GM12878 (cell line): Measurements from ENCODE around the gene HJV. TPM values are rescaled to one million over a fixed set of nuclear protein-coding genes. Genes with fewer than 3 reads are reported as not detected.

ENCODE experiments used
- ATAC-seq: fragments of 200-7000 bp; cut with Tn5 transposase; 3 replicates; pipeline ENCODE4 v1.9.1; 2020; ENCODE audit warnings: mild to moderate bottlenecking, moderate library complexity
- BruUV-seq: library from RNA; stranded (reverse); fragments of 400-500 nt; replicated peaks from 2 replicates; lab custom pipeline; 2021; lab: Mats Ljungman, UMichigan
- CTCF ChIA-PET: fragments of 300-600 bp; sonication (Branson Sonifier 250); formaldehyde crosslinking; extraction: SDS; loops from one replicate; lab custom pipeline; 2021; ENCODE audit warnings: inconsistent platforms; lab: Yijun Ruan, JAX
- POLR2A ChIA-PET: fragments of 350-600 bp; formaldehyde crosslinking; extraction: SDS; loops from one replicate; lab custom pipeline; 2021; ENCODE audit warnings: inconsistent platforms; lab: Charles Lee
- RAD21 ChIA-PET: fragments of 300-600 bp; sonication (Branson Sonifier 250); formaldehyde crosslinking; loops from one replicate; lab custom pipeline; 2023; ENCODE audit warnings: antibody characterized with exemption; ENCODE audit not compliant: unreplicated experiment; lab: Charles Lee
- SMC1A ChIA-PET: fragments of 300-600 bp; sonication (Branson Sonifier 250); formaldehyde crosslinking; loops from one replicate; lab custom pipeline; 2023; ENCODE audit not compliant: unreplicated experiment, uncharacterized antibody; lab: Charles Lee
- DNase-seq: peaks from one replicate; pipeline ENCODE4 v3.0.0-alpha.2; 2011; ENCODE audit warnings: low read depth, low spot score
- FAIRE-seq: peaks from 3 replicates; lab custom pipeline; 2011; peaks lifted over from hg19 to GRCh38; lab: Jason Lieb, UNC
- H2AFZ ChIP-seq: 2 replicates; pipeline ENCODE4 v1.6.0; 2011; ENCODE audit warnings: low read depth, low read length, control low read depth; ENCODE audit not compliant: control insufficient read depth
- H3K27ac ChIP-seq: 2 replicates; pipeline ENCODE4 v1.5.1; 2011; ENCODE audit warnings: control low read depth; ENCODE audit not compliant: control insufficient read depth, insufficient read depth
- H3K27me3 ChIP-seq, 2 experiments: replicated peaks in 1 of 2; 2 replicates each; pipeline versions ENCODE4 v1.6.0 to v1.6.1; 2011; ENCODE audit warnings: low read length in 1 of 2; ENCODE audit not compliant: control insufficient read depth in 2 of 2, insufficient read depth in 2 of 2
- H3K36me3 ChIP-seq, 2 experiments: 2 replicates each; pipeline ENCODE4 v1.5.1; 2011; ENCODE audit warnings: low read length in 1 of 2; ENCODE audit not compliant: control insufficient read depth in 2 of 2, insufficient read depth in 2 of 2
- H3K4me1 ChIP-seq: 2 replicates; pipeline ENCODE4 v1.6.1; 2011; ENCODE audit warnings: mild to moderate bottlenecking, low read length, moderate library complexity, mixed read lengths; ENCODE audit not compliant: control insufficient read depth, insufficient read depth
- H3K4me2 ChIP-seq: 2 replicates; pipeline ENCODE4 v1.6.0; 2011; ENCODE audit warnings: control low read depth; ENCODE audit not compliant: control insufficient read depth, insufficient read depth
- H3K4me3 ChIP-seq: fragments of 200-600 bp; sonication (generic); 2 replicates; pipeline ENCODE4 v1.5.1; 2016
- H3K79me2 ChIP-seq: 2 replicates; pipeline ENCODE4 v1.6.0; 2011; ENCODE audit warnings: low read length; ENCODE audit not compliant: control insufficient read depth, insufficient read depth
- H3K9ac ChIP-seq: 2 replicates; pipeline ENCODE4 v1.8.0; 2011; ENCODE audit warnings: low read length, control low read depth, mixed read lengths; ENCODE audit not compliant: control insufficient read depth, insufficient read depth
- H3K9me3 ChIP-seq: replicated peaks from 3 replicates; pipeline ENCODE4 v1.5.1; 2011; ENCODE audit warnings: mild to moderate bottlenecking, low read length; ENCODE audit not compliant: control insufficient read depth, insufficient read depth
- H4K20me1 ChIP-seq: 2 replicates; pipeline ENCODE4 v1.6.0; 2011; ENCODE audit not compliant: control insufficient read depth, insufficient read depth
- ATF2 ChIP-seq: IDR thresholded peaks from 2 replicates; pipeline ENCODE4 v1.6.1; 2012; ENCODE audit warnings: low read length, inconsistent platforms
- CEBPB ChIP-seq, 2 experiments: fragments of 150-350 bp in 1 of 2; IDR thresholded peaks; 2 replicates each; pipeline ENCODE4 v1.6.1; 2012 to 2014; ENCODE audit warnings: low read depth in 2 of 2, low read length in 2 of 2, borderline replicate concordance in 1 of 2, inconsistent platforms in 1 of 2
- EED ChIP-seq: sonication (generic); IDR thresholded peaks from 2 replicates; pipeline ENCODE4 v1.6.1; 2016; ENCODE audit warnings: antibody characterized with exemption, low read depth
- ESRRA ChIP-seq: IDR thresholded peaks from 2 replicates; pipeline ENCODE4 v1.6.1; 2012; ENCODE audit warnings: mild to moderate bottlenecking, low read length, improper control_type of control experiment
- FOXM1 ChIP-seq: IDR thresholded peaks from 2 replicates; pipeline ENCODE4 v1.6.1; 2012; ENCODE audit warnings: low read depth, mild to moderate bottlenecking, inconsistent platforms, low read length, moderate library complexity
- JUND ChIP-seq: IDR thresholded peaks from 2 replicates; pipeline ENCODE4 v1.6.1; 2012; ENCODE audit warnings: low read depth, mild to moderate bottlenecking, low read length, improper control_type of control experiment, moderate library complexity
- KLF5 ChIP-seq: fragments of 450-650 bp; IDR thresholded peaks from 2 replicates; pipeline ENCODE4 v1.6.1; 2014; ENCODE audit warnings: mild to moderate bottlenecking; ENCODE audit not compliant: partially characterized antibody
- MYC ChIP-seq: IDR thresholded peaks from 2 replicates; pipeline ENCODE4 v1.6.1; 2011; ENCODE audit warnings: mild to moderate bottlenecking, low read length, moderate library complexity, inconsistent platforms; ENCODE audit not compliant: insufficient read depth, insufficient replicate concordance, insufficient read length, severe bottlenecking
- NBN ChIP-seq: fragments of 450-650 bp; IDR thresholded peaks from 2 replicates; pipeline ENCODE4 v1.6.1; 2016
- NFXL1 ChIP-seq: fragments of 450-650 bp; IDR thresholded peaks from 2 replicates; pipeline ENCODE4 v1.6.1; 2017; ENCODE audit warnings: antibody characterized with exemption, mild to moderate bottlenecking, borderline replicate concordance
- RAD51 ChIP-seq: fragments of 450-650 bp; IDR thresholded peaks from 2 replicates; pipeline ENCODE4 v1.6.1; 2016; ENCODE audit warnings: moderate library complexity, mild to moderate bottlenecking, inconsistent platforms
- RB1 ChIP-seq: fragments of 450-650 bp; formaldehyde crosslinking; IDR thresholded peaks from 2 replicates; pipeline ENCODE4 v1.6.1; 2017; ENCODE audit warnings: mild to moderate bottlenecking, borderline replicate concordance
- RBBP5 ChIP-seq: fragments of 200-600 bp; sonication (generic); conservative IDR thresholded peaks from 2 replicates; pipeline ENCODE4 v1.6.1; 2016
- SMAD5 ChIP-seq: IDR thresholded peaks from 2 replicates; pipeline ENCODE4 v1.6.1; 2016; ENCODE audit warnings: antibody characterized with exemption, low read depth
- SMC3 ChIP-seq: IDR thresholded peaks from 2 replicates; pipeline ENCODE4 v1.6.1; 2011; ENCODE audit warnings: low read length, improper control_type of control experiment, borderline replicate concordance
- TAF1 ChIP-seq: IDR thresholded peaks from 2 replicates; pipeline ENCODE4 v1.6.1; 2011; ENCODE audit warnings: mild to moderate bottlenecking, low read depth, low read length, borderline replicate concordance
- YY1 ChIP-seq: IDR thresholded peaks from 2 replicates; pipeline ENCODE4 v1.6.1; 2011; ENCODE audit warnings: low read depth, mild to moderate bottlenecking, low read length
- ZNF217 ChIP-seq: fragments of 450-650 bp; IDR thresholded peaks from 2 replicates; pipeline ENCODE4 v1.6.1; 2017; ENCODE audit warnings: antibody characterized with exemption, mild to moderate bottlenecking
- ZNF274 ChIP-seq: IDR thresholded peaks from one replicate; pipeline ENCODE4 v1.8.0; 2011; ENCODE audit not compliant: insufficient read length, insufficient read depth
- ZNF384 ChIP-seq: IDR thresholded peaks from 2 replicates; pipeline ENCODE4 v1.6.1; 2012; ENCODE audit warnings: low read depth, mild to moderate bottlenecking, low read length, improper control_type of control experiment, borderline replicate concordance
- WGBS: methylation state at CpG from one replicate; pipeline ENCODE4 v1.1.6; 2016; ENCODE audit warnings: low lambda C conversion rate; ENCODE audit not compliant: insufficient replicate concordance, insufficient coverage; ENCODE audit errors: missing lambda C conversion rate; 5-methylcytosine and 5-hydroxymethylcytosine counted together
- in situ Hi-C: fragments of 300-500 bp; cut with MboI; formaldehyde crosslinking; loops from 9 replicates; pipeline ENCODE4 v1.14.3; 2018; ENCODE audit warnings: mixed read lengths
- intact Hi-C: fragments of 100-400 bp; cut with micrococcal nuclease; formaldehyde crosslinking; loops from one replicate; pipeline ENCODE4 v1.14.2; 2022; ENCODE audit not compliant: unreplicated experiment
- polyA plus RNA-seq, 11 experiments: library from polyadenylated mRNA; depleted of rRNA in 4 of 11; unstranded in 6 of 11; stranded (reverse) in 5 of 11; fragments of >200 nt; fragmentation: Nextera tagmentation in 4 of 11; fragmentation: Illumina TruSeq in 1 of 11; extraction: Ambion mirVana in 4 of 11; extraction: Trizol in 1 of 11; gene quantifications; 1 replicate in 1 of 11; 2 replicates in 10 of 11; pipeline versions ENCODE4 v1.2.1 to v1.2.3, GENCODE V29; 2011 to 2016; ENCODE audit warnings: inconsistent platforms in 2 of 11, missing spikeins in 2 of 11, low read depth in 1 of 11
- total RNA-seq, 4 experiments: library from RNA; depleted of rRNA in 3 of 4; stranded (reverse); fragments of >200 nt in 3 of 4; fragmentation: Illumina TruSeq in 1 of 4; extraction: Trizol in 1 of 4; gene quantifications; 2 replicates each; pipeline versions ENCODE4 v1.2.1 to v1.2.3, GENCODE V29; 2013 to 2021
- TF ChIP-seq, protein P1 (sequence below): fragments of 450-650 bp; IDR thresholded peaks from 2 replicates; pipeline ENCODE4 v1.6.1; 2017; ENCODE audit warnings: antibody characterized with exemption, mild to moderate bottlenecking, moderate library complexity

The HJV gene
- total and polyA plus RNA-seq, 10 of the 15 experiments (the other 5 are each of a cell fraction or from before 2014, with no cell fraction given): not detected

GRCh38 chr1:145996433-145997015 is 25.0 kb downstream of the HJV start, which contains the start of gene TXNIP:
Gene TXNIP, minus strand, starts transcription at chr1:145996579. Its CDS starts 313 bp downstream, at chr1:145996266.
- Histone ChIP-seq H2AFZ (peak within 1 kb of the TSS; percentile 77), H3K9me3 (no peaks in the 10 kb centered on the region), H3K9ac (peak within 1 kb of the TSS; percentile 75), H4K20me1 (no peaks in the 10 kb centered on the region), H3K27me3 (no peaks in the 10 kb centered on the region), H3K36me3 (peaks cover 0 to 3% of the 10 kb centered on the region in 2 experiments; a peak in 2 of 4 replicates), H3K4me1 (peaks cover 8% of the 10 kb centered on the region), H3K4me3 (peak within 1 kb of the TSS; percentile 81), H3K79me2 (peaks cover 15% of the 10 kb centered on the region), H3K4me2 (peak within 1 kb of the TSS; percentile 86), H3K27ac (peak within 1 kb of the TSS; percentile 82)
- 1% methylated on average over 30 of the region's 30 CpGs for WGBS
- SMC1A ChIA-PET: interaction anchor here (1.1 to 12.5 kb wide), 5 partner anchors 10 to 117 kb away, joined by 3 to 244 read pairs (median 5); no protein-coding TSS in a partner anchor
- FAIRE-seq (no peak), DNase-seq (peak; percentile 51), ATAC-seq (peak; percentile 92)
- RAD21 ChIA-PET: interaction anchor here (0.9 to 7.4 kb wide), 6 partner anchors 10 to 39 kb away, joined by 3 to 100 read pairs (median 3); partner anchors contain the start of gene LIX1L
- no TSS peak for BruUV-seq
- POLR2A ChIA-PET: interaction anchor here (0.5 to 4.1 kb wide), 10 partner anchors 8 to 138 kb away, joined by 3 to 82 read pairs (median 7); partner anchors contain the start of genes ANKRD34A, LIX1L, PIAS3 and POLR3GL
- intact Hi-C loops (no loop called here), in situ Hi-C loops (no loop called here)
- CTCF ChIA-PET: interaction anchor here (0.7 to 12.2 kb wide), 8 partner anchors 10 to 151 kb away, joined by 3 to 196 read pairs (median 4); partner anchors contain the start of genes ANKRD34A, LIX1L, NUDT17 and POLR3GL
- TF ChIP-seq, protein P1, sequence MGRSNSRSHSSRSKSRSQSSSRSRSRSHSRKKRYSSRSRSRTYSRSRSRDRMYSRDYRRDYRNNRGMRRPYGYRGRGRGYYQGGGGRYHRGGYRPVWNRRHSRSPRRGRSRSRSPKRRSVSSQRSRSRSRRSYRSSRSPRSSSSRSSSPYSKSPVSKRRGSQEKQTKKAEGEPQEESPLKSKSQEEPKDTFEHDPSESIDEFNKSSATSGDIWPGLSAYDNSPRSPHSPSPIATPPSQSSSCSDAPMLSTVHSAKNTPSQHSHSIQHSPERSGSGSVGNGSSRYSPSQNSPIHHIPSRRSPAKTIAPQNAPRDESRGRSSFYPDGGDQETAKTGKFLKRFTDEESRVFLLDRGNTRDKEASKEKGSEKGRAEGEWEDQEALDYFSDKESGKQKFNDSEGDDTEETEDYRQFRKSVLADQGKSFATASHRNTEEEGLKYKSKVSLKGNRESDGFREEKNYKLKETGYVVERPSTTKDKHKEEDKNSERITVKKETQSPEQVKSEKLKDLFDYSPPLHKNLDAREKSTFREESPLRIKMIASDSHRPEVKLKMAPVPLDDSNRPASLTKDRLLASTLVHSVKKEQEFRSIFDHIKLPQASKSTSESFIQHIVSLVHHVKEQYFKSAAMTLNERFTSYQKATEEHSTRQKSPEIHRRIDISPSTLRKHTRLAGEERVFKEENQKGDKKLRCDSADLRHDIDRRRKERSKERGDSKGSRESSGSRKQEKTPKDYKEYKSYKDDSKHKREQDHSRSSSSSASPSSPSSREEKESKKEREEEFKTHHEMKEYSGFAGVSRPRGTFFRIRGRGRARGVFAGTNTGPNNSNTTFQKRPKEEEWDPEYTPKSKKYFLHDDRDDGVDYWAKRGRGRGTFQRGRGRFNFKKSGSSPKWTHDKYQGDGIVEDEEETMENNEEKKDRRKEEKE: peak; percentile 92
- peak; percentile 84; the same call in 1 of the 2 replicates for TF ChIP-seq NBN
- no peak for TF ChIP-seq ZNF217
- TF ChIP-seq RAD51: peak; percentile 81
- TF ChIP-seq SMAD5: peak; percentile 98
- peak; percentile 94 for TF ChIP-seq TAF1
- no peak for TF ChIP-seq ZNF274
- TF ChIP-seq YY1: peak; percentile 90
- TF ChIP-seq FOXM1: peak; percentile 81; the same call in 1 of the 2 replicates
- 0 out of 2 replicates have a peak, but pooled peaks have one; percentile 50 for TF ChIP-seq ATF2
- no peak for TF ChIP-seq ZNF384
- no peak for TF ChIP-seq RBBP5
- no peak for TF ChIP-seq SMC3
- TF ChIP-seq KLF5: peak; percentile 93
- peak; percentile 93 for TF ChIP-seq EED
- no peak for TF ChIP-seq NFXL1
- TF ChIP-seq ESRRA: 0 out of 2 replicates have a peak, but pooled peaks have one; percentile 32
- TF ChIP-seq RB1: no peak
- TF ChIP-seq MYC: peak; percentile 64
- no peak for TF ChIP-seq CEBPB (IDR thresholded peaks at IDR 0.05; ENCODE audit: borderline replicate concordance in 1 of 2, low read depth in 2 of 2, low read length in 2 of 2)
- TF ChIP-seq JUND: 0 out of 2 replicates have a peak, but pooled peaks have one; percentile 27
